ENCODE results near the gene MRPL10. TPM values are rescaled to one million over a fixed set of nuclear protein-coding genes. Genes with fewer than 3 reads are reported as not detected.

The MRPL10 gene
- total RNA-seq, 1 donor from 2014 or later = 48.2 TPM

DNA sequence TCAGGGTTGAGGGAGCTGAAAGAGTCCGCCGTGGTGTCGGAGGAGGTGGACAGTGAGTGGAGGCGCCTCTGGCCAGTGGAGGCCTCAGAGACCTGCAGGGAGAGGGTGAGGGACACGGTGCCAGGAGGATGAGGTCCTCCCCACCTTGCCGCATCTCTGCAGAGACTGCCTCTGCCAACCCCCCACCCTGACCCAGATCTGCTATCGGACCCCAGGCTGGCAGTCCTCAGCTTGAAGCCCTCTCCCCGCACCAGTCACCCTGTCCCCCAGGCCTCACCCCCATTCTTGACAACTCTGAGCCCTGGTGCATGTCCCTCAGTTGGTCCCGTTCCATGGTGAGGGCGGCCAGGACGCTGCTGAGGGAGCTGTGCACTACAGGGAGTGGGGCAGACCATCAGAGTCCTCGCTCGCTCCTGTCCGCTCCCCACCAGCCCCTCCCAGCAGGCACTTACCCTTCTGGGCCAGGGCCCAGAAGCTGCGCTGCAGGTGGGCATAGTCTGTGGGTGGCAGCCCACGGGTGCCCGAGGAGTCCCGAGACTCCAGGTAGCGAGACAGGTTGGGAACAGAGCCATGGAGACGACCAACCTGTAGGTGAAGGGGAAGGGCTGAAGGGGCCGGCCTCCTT is 15.1 kb downstream of the MRPL10 start:
- no peak overlapping the region for H2AFZ ChIP-seq (replicated peaks)
- no peaks in the 10 kb centered on the region for H3K36me3 ChIP-seq
- Mint-ChIP-seq H3K27ac (no peak overlapping the region), H3K4me1 (peaks cover 8% of the 10 kb centered on the region), H3K4me3 (no peak overlapping the region), H3K9me3 (no peaks in the 10 kb centered on the region), H3K27me3 (ENCODE audit: insufficient read depth, low read depth) (peaks cover 2% of the 10 kb centered on the region), H3K36me3 (peaks cover 9% of the 10 kb centered on the region)
- H3K27me3 ChIP-seq = no peaks in the 10 kb centered on the region
- H3K79me2 ChIP-seq (ENCODE audit: low read depth) = no peaks in the 10 kb centered on the region
- peaks cover 5% of the 10 kb centered on the region for H4K20me1 ChIP-seq (ENCODE audit: low read depth)
- peaks cover 4% of the 10 kb centered on the region for H3K4me1 ChIP-seq
- no peak overlapping the region for H3K4me2 ChIP-seq
- DNase-seq (ENCODE audit: low spot score) = no peak
- H3K9me3 ChIP-seq (ENCODE audit: low read depth) = no peaks in the 10 kb centered on the region
- no peak overlapping the region for H3K27ac ChIP-seq
- no peak overlapping the region for H3K4me3 ChIP-seq
- H3F3A ChIP-seq (ENCODE audit: low read depth) = no peaks in the 10 kb centered on the region
- no peak overlapping the region for H3K9ac ChIP-seq
- TF ChIP-seq EZH2 (IDR thresholded peaks at IDR 0.05) (no peak), EZH2phosphoT487 (IDR thresholded peaks at IDR 0.05) (no peak)
- TF ChIP-seq, protein P1, sequence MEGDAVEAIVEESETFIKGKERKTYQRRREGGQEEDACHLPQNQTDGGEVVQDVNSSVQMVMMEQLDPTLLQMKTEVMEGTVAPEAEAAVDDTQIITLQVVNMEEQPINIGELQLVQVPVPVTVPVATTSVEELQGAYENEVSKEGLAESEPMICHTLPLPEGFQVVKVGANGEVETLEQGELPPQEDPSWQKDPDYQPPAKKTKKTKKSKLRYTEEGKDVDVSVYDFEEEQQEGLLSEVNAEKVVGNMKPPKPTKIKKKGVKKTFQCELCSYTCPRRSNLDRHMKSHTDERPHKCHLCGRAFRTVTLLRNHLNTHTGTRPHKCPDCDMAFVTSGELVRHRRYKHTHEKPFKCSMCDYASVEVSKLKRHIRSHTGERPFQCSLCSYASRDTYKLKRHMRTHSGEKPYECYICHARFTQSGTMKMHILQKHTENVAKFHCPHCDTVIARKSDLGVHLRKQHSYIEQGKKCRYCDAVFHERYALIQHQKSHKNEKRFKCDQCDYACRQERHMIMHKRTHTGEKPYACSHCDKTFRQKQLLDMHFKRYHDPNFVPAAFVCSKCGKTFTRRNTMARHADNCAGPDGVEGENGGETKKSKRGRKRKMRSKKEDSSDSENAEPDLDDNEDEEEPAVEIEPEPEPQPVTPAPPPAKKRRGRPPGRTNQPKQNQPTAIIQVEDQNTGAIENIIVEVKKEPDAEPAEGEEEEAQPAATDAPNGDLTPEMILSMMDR (IDR thresholded peaks at IDR 0.05) = no peak

DNA sequence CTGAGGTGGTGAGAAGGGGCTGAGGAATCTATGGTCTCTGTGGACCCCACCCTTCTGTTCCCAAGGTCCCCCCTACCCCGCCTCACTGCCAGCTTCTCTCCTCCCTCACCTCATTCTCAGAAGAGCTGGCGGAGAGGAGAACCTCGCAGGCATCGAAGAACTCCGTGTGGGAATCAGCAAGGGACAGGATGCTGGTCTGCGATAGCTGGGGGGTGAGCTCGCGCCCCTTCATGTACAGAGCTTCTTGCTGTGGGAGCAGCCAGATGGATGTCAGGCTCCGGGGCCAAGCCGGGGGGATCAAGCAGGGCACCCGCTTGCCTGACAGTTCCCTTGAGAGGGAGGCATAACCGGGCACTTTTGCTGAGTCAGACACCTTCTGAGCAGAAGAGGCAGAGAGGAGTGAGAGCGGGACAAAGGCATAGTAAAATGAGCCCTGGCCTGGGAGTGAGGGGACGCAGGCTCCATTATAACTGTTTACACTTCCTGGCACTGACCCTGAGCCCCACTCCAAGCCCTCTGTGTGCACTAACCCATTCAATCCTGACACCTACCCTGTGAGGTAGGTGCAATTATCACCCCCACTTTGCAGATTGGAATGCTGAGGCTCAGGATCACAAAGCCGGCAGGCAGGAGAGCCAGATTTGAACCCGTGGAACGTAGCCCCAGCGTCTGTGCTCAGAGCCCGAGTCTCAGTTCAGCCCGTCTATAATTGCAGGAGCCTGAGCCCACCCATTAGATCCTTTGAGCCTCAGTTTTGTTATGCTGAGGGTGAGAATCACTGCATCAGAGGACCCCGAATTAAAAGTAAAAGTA is 16.0 kb downstream of the MRPL10 start:
- no peaks in the 10 kb centered on the region for H3K9me3 ChIP-seq (ENCODE audit: low read depth)
- Mint-ChIP-seq H3K27me3 (ENCODE audit: insufficient read depth, low read depth) (peaks cover 4% of the 10 kb centered on the region), H3K9me3 (no peaks in the 10 kb centered on the region), H3K4me3 (no peak overlapping the region), H3K36me3 (peaks cover 9% of the 10 kb centered on the region), H3K4me1 (peaks cover 2% of the 10 kb centered on the region), H3K27ac (peak overlapping the region; percentile 33)
- no peak for DNase-seq (ENCODE audit: low spot score)
- H3K9ac ChIP-seq = no peak overlapping the region
- H3K27ac ChIP-seq = no peak overlapping the region
- no peak overlapping the region for H2AFZ ChIP-seq (replicated peaks)
- H3K27me3 ChIP-seq = no peaks in the 10 kb centered on the region
- no peak overlapping the region for H3K4me3 ChIP-seq
- H3F3A ChIP-seq (ENCODE audit: low read depth) = no peaks in the 10 kb centered on the region
- H3K36me3 ChIP-seq = no peaks in the 10 kb centered on the region
- no peaks in the 10 kb centered on the region for H3K4me1 ChIP-seq
- TF ChIP-seq EZH2 (IDR thresholded peaks at IDR 0.05) = no peak
- TF ChIP-seq, protein P1 (IDR thresholded peaks at IDR 0.05) = no peak
- TF ChIP-seq EZH2phosphoT487 (IDR thresholded peaks at IDR 0.05) = no peak
- no peaks in the 10 kb centered on the region for H4K20me1 ChIP-seq (ENCODE audit: low read depth)
- H3K79me2 ChIP-seq (ENCODE audit: low read depth) = no peaks in the 10 kb centered on the region
- no peak overlapping the region for H3K4me2 ChIP-seq

DNA sequence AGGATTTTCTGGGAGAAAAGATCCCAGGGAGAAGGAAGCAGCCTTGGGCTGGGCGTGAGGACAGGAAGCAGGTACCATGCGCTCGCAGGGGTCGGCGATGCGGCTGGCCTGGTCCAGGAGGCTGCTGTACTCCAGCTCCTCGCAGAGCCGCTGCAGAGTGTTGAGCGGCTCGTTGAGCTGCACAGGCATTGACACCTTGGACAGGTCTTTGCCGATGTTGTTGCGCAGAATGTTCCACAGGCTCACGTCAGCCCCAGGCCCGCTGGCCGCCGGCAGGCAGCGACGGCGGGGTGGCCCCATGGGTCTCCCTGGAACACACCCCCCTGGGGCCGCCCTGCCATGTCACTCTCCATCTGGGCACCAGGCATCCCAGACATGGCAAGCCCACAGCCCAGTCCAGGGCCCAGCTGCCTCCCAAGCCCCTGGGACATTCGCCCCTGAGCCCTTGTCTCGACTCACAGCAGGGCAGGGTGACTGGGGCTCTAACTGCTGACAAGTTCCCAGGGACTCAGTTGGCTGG is 17.8 kb downstream of the MRPL10 start:
- no peaks in the 10 kb centered on the region for H3K79me2 ChIP-seq (ENCODE audit: low read depth)
- no peaks in the 10 kb centered on the region for H4K20me1 ChIP-seq (ENCODE audit: low read depth)
- H3K9me3 ChIP-seq (ENCODE audit: low read depth) = no peaks in the 10 kb centered on the region
- H3K4me2 ChIP-seq = no peak overlapping the region
- H3K4me1 Mint-ChIP-seq = peaks cover 7% of the 10 kb centered on the region
- H3F3A ChIP-seq (ENCODE audit: low read depth) = no peaks in the 10 kb centered on the region
- no peak for DNase-seq (ENCODE audit: low spot score)
- no peaks in the 10 kb centered on the region for H3K27me3 ChIP-seq
- H3K36me3 ChIP-seq = no peaks in the 10 kb centered on the region
- H3K27ac ChIP-seq = no peak overlapping the region
- H3K9me3 Mint-ChIP-seq = no peaks in the 10 kb centered on the region
- no peak overlapping the region for H3K9ac ChIP-seq
- H3K27ac Mint-ChIP-seq = no peak overlapping the region
- H2AFZ ChIP-seq (replicated peaks) = no peak overlapping the region
- no peak overlapping the region for H3K4me3 ChIP-seq
- H3K4me1 ChIP-seq = no peaks in the 10 kb centered on the region
- no peak overlapping the region for H3K4me3 Mint-ChIP-seq
- H3K27me3 Mint-ChIP-seq (ENCODE audit: insufficient read depth, low read depth) = peaks cover 4% of the 10 kb centered on the region
- peaks cover 9% of the 10 kb centered on the region for H3K36me3 Mint-ChIP-seq
- TF ChIP-seq, protein P1 (IDR thresholded peaks at IDR 0.05) = no peak
- TF ChIP-seq EZH2phosphoT487 (IDR thresholded peaks at IDR 0.05) = no peak
- no peak for TF ChIP-seq EZH2 (IDR thresholded peaks at IDR 0.05)

All from neural progenitor cell (in vitro differentiated cells).